ENCODE data around the gene MYRIP. TPM values are rescaled to one million over a fixed set of nuclear protein-coding genes. Genes with fewer than 3 reads are reported as not detected.

Gene MYRIP
- total RNA-seq, 1 donor from 2014 or later = not detected

GRCh38 chr3:40160933-40161332 is 351.5 kb downstream of the MYRIP start:
- no peak for DNase-seq
- Mint-ChIP-seq H3K4me1 (no peaks in the 10 kb centered on the region), H3K9me3 (peaks cover 3% of the 10 kb centered on the region), H3K36me3 (ENCODE audit: low read depth) (no peaks in the 10 kb centered on the region), H3K4me3 (no peak overlapping the region), H3K27me3 (peaks cover 4% of the 10 kb centered on the region), H3K27ac (no peak overlapping the region)
- intact Hi-C loops (cut with micrococcal nuclease) = no loop called here

DNA sequence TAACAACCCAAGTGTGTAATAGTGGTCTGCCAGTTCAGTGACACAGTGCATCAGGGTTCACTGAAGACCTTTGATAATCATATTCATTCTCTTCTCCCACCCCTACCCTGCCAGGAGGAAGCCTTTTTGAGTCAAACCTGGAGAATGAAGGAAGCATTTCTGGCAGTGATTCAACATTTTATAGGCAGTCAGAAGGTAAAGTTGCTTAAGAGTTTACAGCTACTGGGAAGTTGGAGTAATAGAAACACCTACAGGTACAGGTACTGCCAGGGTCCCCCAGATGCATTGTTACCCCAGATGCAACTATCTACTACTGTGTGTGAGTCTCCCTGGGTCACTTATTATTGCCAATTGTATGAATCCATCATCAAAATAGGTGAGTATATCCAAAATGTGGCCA is 353.2 kb downstream of the MYRIP start:
- Mint-ChIP-seq H3K27me3 (peaks cover 4% of the 10 kb centered on the region), H3K27ac (no peak overlapping the region), H3K4me1 (no peaks in the 10 kb centered on the region), H3K36me3 (ENCODE audit: low read depth) (no peaks in the 10 kb centered on the region), H3K4me3 (no peak overlapping the region), H3K9me3 (peaks cover 3% of the 10 kb centered on the region)
- intact Hi-C loops (cut with micrococcal nuclease) = no loop called here
- DNase-seq = no peak

DNA sequence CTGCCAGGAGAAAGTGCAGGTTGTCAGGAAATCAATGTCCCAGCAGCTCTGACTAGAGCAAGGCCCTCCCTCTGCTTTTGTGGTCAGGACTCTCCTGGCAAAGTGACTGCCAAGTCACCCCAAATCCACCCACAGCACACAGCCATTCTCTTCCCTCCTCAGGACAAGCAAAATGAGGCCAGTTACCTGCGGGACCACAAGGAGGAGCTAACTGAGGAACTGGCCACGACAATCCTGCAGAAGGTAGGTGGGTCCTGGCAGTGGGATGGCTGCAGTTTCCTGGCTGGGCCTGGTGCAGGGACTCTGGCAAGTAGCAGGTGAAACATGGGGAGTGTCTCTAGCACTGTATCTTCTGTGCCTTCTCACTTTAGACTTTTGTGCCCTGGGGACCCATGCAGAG is 357.6 kb downstream of the MYRIP start:
- Mint-ChIP-seq H3K27me3 (peaks cover 4% of the 10 kb centered on the region), H3K27ac (no peak overlapping the region), H3K4me3 (no peak overlapping the region), H3K9me3 (no peaks in the 10 kb centered on the region), H3K4me1 (peaks cover 2% of the 10 kb centered on the region), H3K36me3 (ENCODE audit: low read depth) (no peaks in the 10 kb centered on the region)
- DNase-seq = no peak
- intact Hi-C loops (cut with micrococcal nuclease) = no loop called here

DNA sequence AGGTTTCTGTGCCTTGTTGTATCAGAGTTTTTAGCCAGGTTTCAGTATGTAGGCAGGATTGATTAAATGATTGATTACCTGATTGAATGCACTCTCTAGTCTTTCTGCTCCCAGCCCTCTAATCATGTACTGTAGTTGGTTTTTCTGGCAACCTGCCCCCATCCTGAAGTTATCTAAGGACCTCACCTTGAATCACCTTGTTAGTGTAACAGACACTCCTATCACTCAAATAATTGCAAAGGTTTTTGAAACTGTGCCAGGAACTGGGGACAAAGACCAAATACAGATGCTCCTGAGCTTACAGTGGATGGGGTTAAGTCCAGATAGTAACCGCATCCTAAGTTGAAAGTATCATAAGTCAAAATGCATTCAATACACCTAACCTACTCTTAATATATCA is 358.5 kb downstream of the MYRIP start:
- DNase-seq = no peak
- peaks cover 2% of the 10 kb centered on the region for H3K4me1 Mint-ChIP-seq
- H3K36me3 Mint-ChIP-seq (ENCODE audit: low read depth) = no peaks in the 10 kb centered on the region
- intact Hi-C loops (cut with micrococcal nuclease) = no loop called here
- no peak overlapping the region for H3K27ac Mint-ChIP-seq
- peaks cover 4% of the 10 kb centered on the region for H3K27me3 Mint-ChIP-seq
- no peaks in the 10 kb centered on the region for H3K9me3 Mint-ChIP-seq
- H3K4me3 Mint-ChIP-seq = no peak overlapping the region

DNA sequence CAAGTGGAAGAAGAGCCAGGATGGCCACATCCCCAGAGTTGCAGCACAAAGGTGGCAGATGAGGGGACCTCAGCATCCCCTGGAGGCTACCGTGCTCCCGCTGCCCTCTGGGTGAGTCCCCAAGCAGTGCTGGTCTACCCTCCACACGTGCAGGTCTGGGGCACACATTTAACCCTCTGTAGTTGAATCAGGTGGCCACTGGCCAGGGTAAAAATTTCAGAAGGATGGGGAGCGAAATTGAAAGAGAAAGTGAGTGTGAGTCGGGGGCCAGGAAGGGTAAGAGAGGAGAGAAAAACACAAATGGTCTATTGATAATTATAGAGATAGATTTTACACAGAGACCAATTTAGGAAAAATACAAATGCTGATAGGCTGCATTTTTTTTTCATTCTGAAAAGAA is 360.6 kb downstream of the MYRIP start:
- no peaks in the 10 kb centered on the region for H3K27me3 Mint-ChIP-seq
- H3K9me3 Mint-ChIP-seq = no peaks in the 10 kb centered on the region
- H3K4me3 Mint-ChIP-seq = no peak overlapping the region
- no peak overlapping the region for H3K27ac Mint-ChIP-seq
- intact Hi-C loops (cut with micrococcal nuclease) = no loop called here
- H3K36me3 Mint-ChIP-seq (ENCODE audit: low read depth) = no peaks in the 10 kb centered on the region
- H3K4me1 Mint-ChIP-seq = peaks cover 2% of the 10 kb centered on the region
- DNase-seq = no peak

DNA sequence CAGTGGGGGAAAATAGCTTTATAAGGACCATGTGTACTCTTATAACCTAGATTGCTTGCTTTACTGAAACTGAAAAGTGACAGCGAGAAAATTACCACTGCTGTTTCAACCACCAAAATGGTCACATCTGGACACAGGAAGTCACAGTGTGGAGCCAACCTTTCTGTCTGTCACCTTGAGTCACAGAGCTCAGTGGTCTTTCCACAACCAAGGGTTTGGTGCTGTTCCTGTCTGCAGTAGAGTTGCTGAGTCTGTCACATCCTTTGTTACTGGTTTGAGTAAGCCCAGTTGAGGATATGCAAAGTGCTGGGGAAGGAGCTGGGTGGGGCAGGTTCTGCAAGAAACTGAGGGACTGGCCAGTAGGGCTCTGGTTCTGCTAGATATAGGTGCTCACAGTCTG is 361.0 kb downstream of the MYRIP start:
- no peak overlapping the region for H3K4me3 Mint-ChIP-seq
- no peak overlapping the region for H3K27ac Mint-ChIP-seq
- H3K27me3 Mint-ChIP-seq = no peaks in the 10 kb centered on the region
- peaks cover 2% of the 10 kb centered on the region for H3K4me1 Mint-ChIP-seq
- no peaks in the 10 kb centered on the region for H3K9me3 Mint-ChIP-seq
- intact Hi-C loops (cut with micrococcal nuclease) = no loop called here
- H3K36me3 Mint-ChIP-seq (ENCODE audit: low read depth) = no peaks in the 10 kb centered on the region
- no peak for DNase-seq

- no peaks in the 10 kb centered on the region for H3K9me3 Mint-ChIP-seq
- H3K4me1 Mint-ChIP-seq = peaks cover 2% of the 10 kb centered on the region
- no peaks in the 10 kb centered on the region for H3K36me3 Mint-ChIP-seq (ENCODE audit: low read depth)
- no peak overlapping the region for H3K27ac Mint-ChIP-seq
- H3K4me3 Mint-ChIP-seq = no peak overlapping the region
- intact Hi-C loops (cut with micrococcal nuclease) = no loop called here
- no peak for DNase-seq
- H3K27me3 Mint-ChIP-seq = no peaks in the 10 kb centered on the region
Observed at GRCh38 chr3:40172560-40172959, 363.2 kb downstream of the MYRIP start.

DNA sequence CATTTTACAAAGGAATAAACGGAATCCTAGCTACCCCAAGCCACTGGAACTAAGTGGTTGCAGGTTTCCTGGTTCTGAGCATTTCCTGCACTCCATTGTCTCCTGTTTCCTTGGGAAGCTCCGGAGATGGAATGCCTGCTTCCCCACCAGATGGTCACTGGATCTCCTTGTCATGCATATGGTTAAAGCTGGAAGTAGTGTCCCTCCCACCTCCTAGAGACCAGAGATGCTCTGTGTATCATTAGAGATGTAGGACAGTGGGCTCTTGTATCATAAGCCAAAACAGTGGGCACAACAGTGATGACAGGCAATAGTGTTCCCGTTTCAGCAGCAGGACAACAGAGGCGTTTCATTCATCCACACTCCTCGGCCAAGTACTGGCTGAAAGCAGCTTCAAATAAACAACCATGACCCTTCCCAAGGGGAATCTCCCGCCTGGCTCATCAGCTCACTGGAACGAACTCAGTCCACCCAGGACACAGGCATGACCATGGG is 363.9 kb downstream of the MYRIP start:
- Mint-ChIP-seq H3K36me3 (ENCODE audit: low read depth) (no peaks in the 10 kb centered on the region), H3K4me1 (peaks cover 2% of the 10 kb centered on the region), H3K27me3 (no peaks in the 10 kb centered on the region), H3K9me3 (no peaks in the 10 kb centered on the region), H3K27ac (no peak overlapping the region), H3K4me3 (no peak overlapping the region)
- intact Hi-C loops (cut with micrococcal nuclease) = no loop called here
- no peak for DNase-seq

DNA sequence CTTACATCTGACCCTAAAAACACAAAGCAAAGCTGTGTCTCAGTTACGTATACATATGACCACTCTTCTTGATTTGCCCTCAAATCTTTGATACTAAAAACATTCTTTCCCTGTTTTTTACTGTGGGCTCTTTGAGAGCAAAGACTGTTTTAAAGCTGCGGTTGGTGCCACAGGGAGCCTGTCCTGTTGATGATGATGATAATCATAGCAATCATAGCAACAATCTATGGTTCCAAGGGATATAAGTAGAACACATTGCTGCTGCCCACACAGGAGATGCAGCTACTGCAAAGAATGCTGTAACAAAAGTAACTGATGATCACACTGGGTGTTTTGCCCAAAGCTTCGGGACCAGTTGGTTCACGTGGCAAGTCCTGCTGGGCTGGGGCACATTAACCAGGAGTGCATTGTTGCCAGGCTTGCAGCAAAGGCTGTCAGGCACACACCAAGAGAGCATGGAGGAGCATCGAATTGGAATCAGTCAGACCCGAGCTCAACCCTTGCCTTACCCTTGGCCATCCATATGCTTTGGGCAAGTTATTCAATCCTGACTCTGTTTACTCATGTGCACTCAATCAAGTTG is 368.7 kb downstream of the MYRIP start:
- Mint-ChIP-seq H3K27ac (no peak overlapping the region), H3K36me3 (ENCODE audit: low read depth) (no peaks in the 10 kb centered on the region), H3K4me3 (no peak overlapping the region), H3K27me3 (no peaks in the 10 kb centered on the region), H3K4me1 (no peaks in the 10 kb centered on the region), H3K9me3 (no peaks in the 10 kb centered on the region)
- DNase-seq = no peak
- intact Hi-C loops (cut with micrococcal nuclease) = loop anchor here (5.0 kb wide), 1 partner anchor 471 kb away; no protein-coding TSS in a partner anchor

GRCh38 chr3:40179016-40179415 is 369.6 kb downstream of the MYRIP start:
- peaks cover under 1% of the 10 kb centered on the region for H3K27me3 Mint-ChIP-seq
- H3K4me3 Mint-ChIP-seq = no peak overlapping the region
- no peak overlapping the region for H3K27ac Mint-ChIP-seq
- no peaks in the 10 kb centered on the region for H3K4me1 Mint-ChIP-seq
- intact Hi-C loops (cut with micrococcal nuclease) = loop anchor here (5.0 kb wide), 1 partner anchor 472 kb away; no protein-coding TSS in a partner anchor
- no peaks in the 10 kb centered on the region for H3K36me3 Mint-ChIP-seq (ENCODE audit: low read depth)
- DNase-seq = peak; percentile 83
- no peaks in the 10 kb centered on the region for H3K9me3 Mint-ChIP-seq

- peaks cover 4% of the 10 kb centered on the region for H3K27me3 Mint-ChIP-seq
Observed at GRCh38 chr3:40181182-40181581, 371.8 kb downstream of the MYRIP start.

DNA sequence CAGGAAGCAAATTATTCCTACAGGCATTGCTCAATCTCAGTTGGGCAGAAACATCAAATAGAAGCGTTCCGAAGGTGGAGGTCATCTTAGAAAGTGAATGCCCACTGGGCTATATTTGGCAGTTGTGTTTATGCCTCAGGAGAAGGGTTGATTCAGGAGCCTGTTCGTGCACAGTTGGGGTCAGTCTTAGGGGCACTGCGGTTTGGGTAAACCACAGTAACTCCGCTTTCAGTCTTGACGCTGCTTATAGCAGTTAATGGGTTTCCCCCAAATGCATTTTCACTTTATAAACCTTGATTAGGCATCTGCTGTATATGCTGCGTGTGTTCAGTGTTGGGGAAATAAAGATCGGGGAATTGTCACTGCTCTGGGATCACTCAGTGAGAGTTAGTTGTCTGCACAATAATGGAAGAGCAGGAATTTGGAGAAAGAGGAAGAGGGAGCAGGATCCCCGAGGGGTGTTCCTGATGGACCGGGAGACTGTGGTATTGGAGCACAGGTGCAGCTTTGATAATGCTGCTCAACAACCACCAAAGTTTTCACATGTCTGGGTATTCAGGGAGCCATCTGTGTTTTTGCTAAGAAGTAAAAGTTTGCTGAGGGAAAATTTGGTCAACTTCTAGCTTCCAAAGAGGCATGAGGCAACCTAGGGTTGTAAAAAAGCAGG is 375.8 kb downstream of the MYRIP start:
- H3K36me3 Mint-ChIP-seq (ENCODE audit: low read depth) = no peaks in the 10 kb centered on the region
- no peaks in the 10 kb centered on the region for H3K9me3 Mint-ChIP-seq
- H3K27me3 Mint-ChIP-seq = peaks cover 4% of the 10 kb centered on the region
- no peak for DNase-seq
- H3K4me1 Mint-ChIP-seq = no peaks in the 10 kb centered on the region
- H3K27ac Mint-ChIP-seq = no peak overlapping the region
- intact Hi-C loops (cut with micrococcal nuclease) = no loop called here
- H3K4me3 Mint-ChIP-seq = no peak overlapping the region

More at GRCh38 chr3:40181182-40181581, 371.8 kb downstream of the MYRIP start:
- Mint-ChIP-seq H3K27ac (no peak overlapping the region), H3K9me3 (no peaks in the 10 kb centered on the region), H3K36me3 (ENCODE audit: low read depth) (no peaks in the 10 kb centered on the region), H3K4me1 (no peaks in the 10 kb centered on the region), H3K4me3 (no peak overlapping the region)
- no peak for DNase-seq
- intact Hi-C loops (cut with micrococcal nuclease) = no loop called here

DNA sequence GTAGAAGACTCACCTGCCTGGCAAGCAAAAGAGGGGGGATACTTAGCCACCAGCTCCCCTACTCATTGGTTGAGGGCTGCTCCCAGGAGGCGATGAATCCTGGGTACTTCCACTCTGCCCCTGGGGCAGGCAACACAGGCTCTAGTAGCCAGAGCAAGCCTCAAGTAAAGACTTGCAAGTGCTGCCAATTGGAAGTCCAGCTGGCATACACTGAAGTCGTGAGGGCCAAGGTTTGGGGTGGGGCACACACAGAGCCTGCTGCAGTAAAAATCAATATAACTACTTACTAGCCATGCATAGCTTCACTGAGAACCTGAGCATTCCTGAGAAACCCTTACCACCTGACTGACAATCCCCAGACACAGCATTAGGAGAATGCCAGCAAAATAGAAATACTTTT is 377.1 kb downstream of the MYRIP start:
- peaks cover 4% of the 10 kb centered on the region for H3K27me3 Mint-ChIP-seq
- DNase-seq = no peak
- no peak overlapping the region for H3K27ac Mint-ChIP-seq
- no peaks in the 10 kb centered on the region for H3K36me3 Mint-ChIP-seq (ENCODE audit: low read depth)
- no peaks in the 10 kb centered on the region for H3K4me1 Mint-ChIP-seq
- H3K9me3 Mint-ChIP-seq = no peaks in the 10 kb centered on the region
- no peak overlapping the region for H3K4me3 Mint-ChIP-seq
- intact Hi-C loops (cut with micrococcal nuclease) = no loop called here

- Mint-ChIP-seq H3K4me3 (no peak overlapping the region), H3K27me3 (peaks cover 4% of the 10 kb centered on the region), H3K27ac (no peak overlapping the region), H3K36me3 (ENCODE audit: low read depth) (no peaks in the 10 kb centered on the region), H3K9me3 (no peaks in the 10 kb centered on the region), H3K4me1 (no peaks in the 10 kb centered on the region)
- DNase-seq = no peak
- intact Hi-C loops (cut with micrococcal nuclease) = no loop called here
Observed at GRCh38 chr3:40187945-40188344, 378.5 kb downstream of the MYRIP start.

GRCh38 chr3:40189118-40189517 is 379.7 kb downstream of the MYRIP start:
- no peaks in the 10 kb centered on the region for H3K4me1 Mint-ChIP-seq

More at GRCh38 chr3:40189118-40189517, 379.7 kb downstream of the MYRIP start:
- Mint-ChIP-seq H3K36me3 (ENCODE audit: low read depth) (no peaks in the 10 kb centered on the region), H3K9me3 (no peaks in the 10 kb centered on the region), H3K27ac (no peak overlapping the region), H3K27me3 (peaks cover 2% of the 10 kb centered on the region), H3K4me3 (no peak overlapping the region)
- DNase-seq = no peak
- intact Hi-C loops (cut with micrococcal nuclease) = no loop called here

All from activated CD4-positive, alpha-beta T cell treated with anti-CD3 and anti-CD28 coated beads, Interleukin-2, amount 10 ng/mL, durations not matched to agents 24 days and 14 days (primary cell).